Activated gamma-delta T cell treated with anti-CD3 and anti-CD28 coated beads, Interleukin-2, amount 50 U/mL, for 16 hours (primary cell): Measurements from ENCODE around the gene IGLL5.
"Not testable (repeated sequence)": the region's sequence is repeated elsewhere in the genome, so short reads cannot be mapped to it uniquely, and the experiment has no call there.

Experiments used
- DNase-seq: peaks from one replicate; pipeline ENCODE4 v3.0.0-alpha.2; 2020; ENCODE audit warnings: low read depth

IGLL5 gene

GRCh38 chr22:22900527-22901205 is 13.1 kb downstream of the IGLL5 start:
- DNase-seq = not testable (repeated sequence)

GRCh38 chr22:22901578-22902218 is 14.1 kb downstream of the IGLL5 start:
- DNase-seq = no peak

DNA sequence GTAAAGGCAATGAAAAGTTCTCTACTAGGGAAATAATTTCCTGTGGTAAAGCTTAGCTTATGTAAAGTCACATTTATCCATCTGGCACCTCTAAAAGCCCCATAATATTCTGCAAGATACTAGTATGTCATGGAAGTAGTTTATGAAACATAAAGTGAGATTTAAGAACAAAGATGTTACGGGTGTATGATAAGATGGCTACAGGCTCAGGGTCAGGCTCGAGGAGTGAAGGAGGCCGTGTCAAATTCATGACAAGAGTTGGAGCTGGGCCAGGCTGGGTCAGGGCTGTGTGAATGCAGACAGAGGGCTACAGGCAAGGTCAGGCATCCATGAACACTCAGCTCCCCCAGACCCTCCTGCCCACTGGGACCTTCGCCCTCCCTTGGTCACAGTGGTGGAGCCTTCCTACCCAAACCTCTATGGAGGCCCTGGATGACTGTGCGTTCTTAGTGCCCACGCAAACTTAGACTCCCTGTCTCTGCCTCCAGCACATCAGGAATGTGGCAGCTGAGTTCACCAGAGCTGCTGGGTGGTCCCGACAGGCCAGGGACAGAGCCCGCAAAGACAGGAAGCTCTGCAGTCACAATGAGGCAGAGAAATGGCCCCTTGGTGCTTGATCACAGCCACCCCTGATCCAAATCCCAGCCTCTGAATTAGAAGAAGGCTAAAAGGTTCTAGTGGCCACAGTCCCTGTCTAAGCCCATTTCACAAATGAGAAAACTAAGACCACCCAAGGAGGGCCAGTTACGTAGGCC is 14.8 kb downstream of the IGLL5 start:
- DNase-seq = no peak

- no peak for DNase-seq
Observed at GRCh38 chr22:22903355-22903777, 15.8 kb downstream of the IGLL5 start.

- DNase-seq = not testable (repeated sequence)
Observed at GRCh38 chr22:22903781-22904192, 16.2 kb downstream of the IGLL5 start.

- DNase-seq = not testable (repeated sequence)
Observed at GRCh38 chr22:22904736-22905135, 17.1 kb downstream of the IGLL5 start.

DNA sequence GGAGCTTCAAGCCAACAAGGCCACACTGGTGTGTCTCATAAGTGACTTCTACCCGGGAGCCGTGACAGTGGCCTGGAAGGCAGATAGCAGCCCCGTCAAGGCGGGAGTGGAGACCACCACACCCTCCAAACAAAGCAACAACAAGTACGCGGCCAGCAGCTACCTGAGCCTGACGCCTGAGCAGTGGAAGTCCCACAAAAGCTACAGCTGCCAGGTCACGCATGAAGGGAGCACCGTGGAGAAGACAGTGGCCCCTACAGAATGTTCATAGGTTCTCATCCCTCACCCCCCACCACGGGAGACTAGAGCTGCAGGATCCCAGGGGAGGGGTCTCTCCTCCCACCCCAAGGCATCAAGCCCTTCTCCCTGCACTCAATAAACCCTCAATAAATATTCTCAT is 18.8 kb downstream of the IGLL5 start:
- DNase-seq = not testable (repeated sequence)

GRCh38 chr22:22906907-22907550 is 19.4 kb downstream of the IGLL5 start:
- no peak for DNase-seq

DNA sequence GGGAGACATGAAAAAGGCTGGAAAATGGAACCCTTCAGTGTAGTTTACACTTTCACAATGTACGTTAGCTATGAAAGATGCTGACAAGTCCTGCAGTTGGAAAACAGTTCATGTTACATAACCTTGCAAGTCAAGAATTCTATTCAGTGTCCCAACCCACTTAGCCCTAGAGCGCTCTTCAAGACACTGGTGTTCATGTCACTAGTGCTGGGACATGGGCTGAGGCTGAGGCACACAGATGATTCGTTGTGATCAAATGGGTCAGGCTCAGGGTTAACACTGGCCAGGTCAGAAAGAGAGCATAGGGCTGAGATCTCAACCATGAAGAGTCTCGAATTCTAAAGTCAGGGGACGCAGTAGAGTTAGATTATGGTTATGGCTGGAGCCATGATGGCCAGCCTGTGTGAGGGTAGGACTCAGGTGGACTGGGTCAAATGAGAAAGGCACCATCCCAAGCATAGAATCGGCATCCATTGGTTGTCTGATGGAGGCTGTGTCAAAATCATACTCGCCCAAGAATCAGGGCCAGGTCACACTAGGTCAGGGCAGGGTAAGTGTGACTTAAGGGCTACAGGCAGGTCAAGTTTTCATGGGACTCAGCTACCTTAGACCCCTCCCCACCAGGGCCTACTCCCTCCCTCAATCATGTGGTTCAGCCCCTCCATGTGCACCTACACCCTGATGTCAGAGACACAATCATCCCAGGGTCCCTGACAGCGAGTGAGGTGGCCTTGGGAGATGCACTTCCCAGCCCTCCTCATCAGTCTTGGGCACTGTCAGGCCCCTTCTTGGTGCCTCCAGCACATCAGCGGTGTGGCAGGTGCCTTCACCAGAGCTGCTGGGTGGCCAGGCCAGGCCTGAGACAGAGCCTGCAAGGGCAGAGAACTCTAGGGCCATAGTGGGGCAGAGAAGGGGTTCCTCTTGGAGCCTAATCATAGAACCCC is 20.2 kb downstream of the IGLL5 start:
- DNase-seq = no peak

- DNase-seq = no peak
Observed at GRCh38 chr22:22908495-22908861, 20.9 kb downstream of the IGLL5 start.

- DNase-seq = no peak
Observed at GRCh38 chr22:22908941-22909604, 21.5 kb downstream of the IGLL5 start.

DNA sequence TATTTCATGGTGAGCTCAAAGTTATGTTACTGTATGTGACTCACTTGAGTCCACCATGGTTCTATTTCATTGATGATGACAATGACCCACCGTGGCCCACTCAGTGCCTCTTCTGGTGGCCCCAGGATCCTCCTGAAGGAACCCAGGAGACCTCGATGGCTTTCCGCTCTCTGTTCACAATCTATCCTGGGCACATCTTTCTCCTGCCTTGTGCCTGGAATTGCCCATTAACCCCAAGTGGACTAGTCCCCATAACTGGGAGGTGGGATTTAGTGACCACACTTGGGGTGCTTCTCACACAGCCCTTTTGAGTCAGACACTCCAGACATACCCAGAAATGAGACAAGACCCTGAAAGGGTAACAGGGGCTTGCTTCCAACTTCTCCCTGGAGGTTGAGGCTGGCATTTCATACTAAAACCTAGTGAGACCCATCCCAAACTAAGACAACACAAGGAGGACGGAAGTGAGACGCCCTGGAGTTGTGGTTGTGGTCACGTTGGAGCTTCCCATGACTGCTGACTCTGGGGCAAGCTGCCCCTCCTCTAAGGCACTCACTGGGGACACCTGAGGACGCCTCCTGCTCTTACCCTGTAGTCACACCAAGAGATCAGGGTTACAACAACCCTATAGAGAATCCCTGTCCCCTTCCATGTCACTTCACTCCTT is 22.1 kb downstream of the IGLL5 start:
- DNase-seq = no peak

- no peak for DNase-seq
Observed at GRCh38 chr22:22910272-22911240, 22.9 kb downstream of the IGLL5 start.

DNA sequence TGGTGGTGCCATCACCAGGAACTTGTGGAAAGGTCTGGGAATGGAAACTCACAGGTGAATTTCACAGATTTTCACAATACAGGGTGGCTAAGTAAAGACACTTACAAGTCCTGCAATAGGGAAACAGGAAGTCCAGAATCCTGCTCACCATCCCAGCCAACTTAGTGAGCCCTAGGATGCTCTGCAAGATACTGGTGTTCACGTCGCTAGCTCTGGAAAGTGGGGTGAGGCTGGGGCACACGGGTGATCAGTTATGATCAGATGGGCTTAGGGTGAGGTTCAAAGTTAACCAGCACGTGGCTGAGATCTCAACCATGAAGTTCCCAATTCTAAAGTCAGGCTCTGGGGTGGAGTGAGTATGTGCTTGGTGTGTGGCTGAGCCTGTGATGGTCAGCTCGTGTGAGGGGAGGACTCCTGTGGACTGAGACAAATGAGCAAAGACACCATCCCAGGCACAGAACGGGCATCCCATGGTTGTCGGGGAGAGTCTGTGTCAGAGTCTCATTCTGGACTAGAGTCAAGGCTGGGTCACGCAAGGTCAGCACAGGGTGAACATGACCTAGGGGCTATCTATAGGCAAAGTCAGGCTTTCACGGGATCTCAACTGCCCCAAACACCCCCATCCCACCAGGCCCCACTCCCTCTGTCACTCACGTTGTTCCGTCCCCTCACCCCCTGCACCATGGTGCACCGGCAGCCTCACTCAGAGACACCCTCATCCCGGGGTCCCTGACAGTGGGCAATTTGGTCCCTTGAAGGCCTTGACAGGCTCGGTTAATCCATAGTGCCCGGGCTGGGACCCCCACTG is 23.9 kb downstream of the IGLL5 start:
- DNase-seq = no peak

- DNase-seq = no peak
Observed at GRCh38 chr22:22912135-22912987, 24.7 kb downstream of the IGLL5 start.

GRCh38 chr22:22912988-22913253 is 25.3 kb downstream of the IGLL5 start:
- DNase-seq = no peak

DNA sequence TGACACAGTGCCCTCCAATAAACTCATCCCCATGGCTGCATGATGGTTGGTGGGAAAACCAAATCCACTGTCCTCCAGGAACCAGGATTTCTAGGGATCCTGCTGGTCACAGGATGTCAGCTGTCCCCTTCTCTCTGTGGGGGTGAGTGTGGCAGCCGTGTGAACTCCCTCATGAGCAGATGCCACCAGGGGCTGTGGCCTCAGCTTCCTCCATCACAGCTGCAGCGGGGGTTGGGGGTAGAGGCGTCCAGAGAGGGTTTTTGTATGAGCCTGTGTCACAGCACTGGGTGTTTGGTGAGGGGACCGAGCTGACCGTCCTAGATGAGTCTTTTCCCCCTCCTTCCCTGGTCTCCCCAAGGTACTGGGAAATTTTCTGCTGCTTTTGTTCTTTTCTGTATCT is 26.4 kb downstream of the IGLL5 start:
- DNase-seq = no peak
